DND-41 (cell line): ENCODE measurements around the gene RAN.
"Not testable (repeated sequence)": the region's sequence is repeated elsewhere in the genome, so short reads cannot be mapped to it uniquely, and the experiment has no call there.

Experiments used
- ATAC-seq: fragments of 200-7000 bp; cut with Tn5 transposase; 3 replicates; pipeline ENCODE4 v1.9.1; 2021; ENCODE audit warnings: low read depth; ENCODE audit not compliant: insufficient read depth
- DNase-seq: peaks from one replicate; pipeline ENCODE4 v3.0.0-alpha.2; 2020
- H2AFZ ChIP-seq: 2 replicates; pipeline ENCODE4 v1.6.0; 2012; ENCODE audit warnings: low read depth, low read length
- H3K27ac ChIP-seq: 2 replicates; pipeline ENCODE4 v1.5.1; 2012; ENCODE audit warnings: low read length, inconsistent platforms
- H3K27me3 ChIP-seq: fragments of 200-600 bp; sonication (generic); 2 replicates; pipeline ENCODE4 v1.6.0; 2012; ENCODE audit warnings: low read length, mild to moderate bottlenecking, inconsistent platforms; ENCODE audit not compliant: insufficient read depth, poor library complexity
- H3K36me3 ChIP-seq: 2 replicates; pipeline ENCODE4 v1.5.1; 2012; ENCODE audit warnings: low read length, inconsistent platforms; ENCODE audit not compliant: insufficient read depth
- H3K4me1 ChIP-seq: 2 replicates; pipeline ENCODE4 v1.5.1; 2012; ENCODE audit warnings: mild to moderate bottlenecking, low read length; ENCODE audit not compliant: insufficient read depth
- H3K4me2 ChIP-seq: 2 replicates; pipeline ENCODE4 v1.6.0; 2012; ENCODE audit warnings: mild to moderate bottlenecking, moderate library complexity, low read length, inconsistent platforms; ENCODE audit not compliant: insufficient read depth
- H3K4me3 ChIP-seq, 2 experiments: fragments of 200-600 bp in 1 of 2; shearing (Covaris generic) in 1 of 2; 2 replicates each; pipeline ENCODE4 v1.5.1; 2012 to 2016; ENCODE audit warnings: inconsistent platforms in 2 of 2, low read length in 2 of 2, mild to moderate bottlenecking in 2 of 2, low read depth in 1 of 2, moderate library complexity in 1 of 2
- H3K79me2 ChIP-seq: 2 replicates; pipeline ENCODE4 v1.6.0; 2012; ENCODE audit warnings: low read length, inconsistent platforms; ENCODE audit not compliant: insufficient read depth
- H3K9ac ChIP-seq: 2 replicates; pipeline ENCODE4 v1.6.0; 2012; ENCODE audit warnings: low read depth, mild to moderate bottlenecking, inconsistent platforms, low read length, moderate library complexity
- H3K9me3 ChIP-seq: 2 replicates; pipeline ENCODE4 v1.5.1; 2012; ENCODE audit warnings: low read length, moderate library complexity, mild to moderate bottlenecking, inconsistent platforms; ENCODE audit not compliant: insufficient read depth, severe bottlenecking
- H4K20me1 ChIP-seq: 2 replicates; pipeline ENCODE4 v1.6.0; 2012; ENCODE audit warnings: low read length; ENCODE audit not compliant: insufficient read depth
- EZH2 ChIP-seq: IDR thresholded peaks from 3 replicates; pipeline ENCODE4 v1.6.1; 2012; ENCODE audit warnings: borderline replicate concordance, low read depth, mild to moderate bottlenecking, moderate library complexity, low read length, inconsistent platforms; ENCODE audit not compliant: severe bottlenecking
- TF ChIP-seq, protein P1 (sequence below): IDR thresholded peaks from 2 replicates; pipeline ENCODE4 v1.5.1; 2012; ENCODE audit warnings: borderline replicate concordance, low read length, moderate library complexity, mild to moderate bottlenecking; ENCODE audit not compliant: poor library complexity, severe bottlenecking; ENCODE audit errors: extremely low read depth

RAN gene

DNA sequence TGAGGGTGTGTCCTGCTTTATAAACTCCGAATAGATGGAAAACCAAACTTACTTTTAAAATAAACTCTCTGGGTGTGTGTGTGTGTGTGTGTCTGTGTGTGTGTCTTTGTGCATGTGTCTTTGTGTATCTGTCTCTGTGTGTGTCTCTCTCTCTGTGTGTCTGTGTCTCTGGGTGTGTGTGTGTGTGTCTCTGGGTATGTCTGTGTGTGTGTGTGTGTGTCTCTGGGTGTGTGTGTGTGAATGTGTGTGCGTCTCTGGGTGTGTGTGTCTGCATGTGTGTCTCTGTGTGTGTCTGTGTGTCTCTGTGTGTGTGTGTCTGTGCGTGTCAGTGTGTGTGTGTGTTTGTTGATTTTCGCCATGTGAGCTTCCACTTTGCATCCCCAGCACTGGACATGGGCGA is 9.2 kb downstream of the RAN start:
- no peak overlapping the region for H2AFZ ChIP-seq
- H4K20me1 ChIP-seq: peaks cover 13% of the 10 kb centered on the region; the same call in 1 of the 2 replicates
- H3K9me3 ChIP-seq: no peaks in the 10 kb centered on the region
- H3K9ac ChIP-seq: no peak overlapping the region
- no peaks in the 10 kb centered on the region for H3K79me2 ChIP-seq
- DNase-seq (no peak), ATAC-seq (no peak)
- H3K36me3 ChIP-seq: peaks cover 11% of the 10 kb centered on the region
- H3K4me1 ChIP-seq: peaks cover 4% of the 10 kb centered on the region; the same call in 1 of the 2 replicates
- no peak overlapping the region for H3K4me3 ChIP-seq
- H3K27me3 ChIP-seq: no peaks in the 10 kb centered on the region
- H3K4me2 ChIP-seq: no peak overlapping the region
- no peak for TF ChIP-seq EZH2
- TF ChIP-seq, protein P1, sequence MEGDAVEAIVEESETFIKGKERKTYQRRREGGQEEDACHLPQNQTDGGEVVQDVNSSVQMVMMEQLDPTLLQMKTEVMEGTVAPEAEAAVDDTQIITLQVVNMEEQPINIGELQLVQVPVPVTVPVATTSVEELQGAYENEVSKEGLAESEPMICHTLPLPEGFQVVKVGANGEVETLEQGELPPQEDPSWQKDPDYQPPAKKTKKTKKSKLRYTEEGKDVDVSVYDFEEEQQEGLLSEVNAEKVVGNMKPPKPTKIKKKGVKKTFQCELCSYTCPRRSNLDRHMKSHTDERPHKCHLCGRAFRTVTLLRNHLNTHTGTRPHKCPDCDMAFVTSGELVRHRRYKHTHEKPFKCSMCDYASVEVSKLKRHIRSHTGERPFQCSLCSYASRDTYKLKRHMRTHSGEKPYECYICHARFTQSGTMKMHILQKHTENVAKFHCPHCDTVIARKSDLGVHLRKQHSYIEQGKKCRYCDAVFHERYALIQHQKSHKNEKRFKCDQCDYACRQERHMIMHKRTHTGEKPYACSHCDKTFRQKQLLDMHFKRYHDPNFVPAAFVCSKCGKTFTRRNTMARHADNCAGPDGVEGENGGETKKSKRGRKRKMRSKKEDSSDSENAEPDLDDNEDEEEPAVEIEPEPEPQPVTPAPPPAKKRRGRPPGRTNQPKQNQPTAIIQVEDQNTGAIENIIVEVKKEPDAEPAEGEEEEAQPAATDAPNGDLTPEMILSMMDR: no peak
- no peak overlapping the region for H3K27ac ChIP-seq

DNA sequence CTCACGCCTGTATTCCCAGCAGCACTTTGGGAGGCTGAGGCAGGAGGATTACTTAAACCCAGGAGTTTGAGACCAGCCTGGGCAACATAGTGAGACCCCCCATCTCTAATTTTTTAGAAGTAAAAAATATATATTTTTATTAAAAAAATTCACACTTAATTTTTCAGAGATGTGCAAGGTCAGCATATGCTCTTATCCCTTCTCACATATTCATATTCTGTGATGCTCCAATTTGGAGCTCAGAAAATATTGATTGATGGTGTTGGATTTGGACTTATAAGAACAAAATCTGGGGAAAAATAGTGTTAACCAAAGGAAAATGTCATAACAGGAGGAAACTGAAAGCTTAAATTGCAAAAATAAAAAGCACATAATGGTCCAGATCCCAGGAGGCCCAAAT is 9.7 kb downstream of the RAN start:
- Histone ChIP-seq H3K4me1 (peaks cover 4% of the 10 kb centered on the region; the same call in 1 of the 2 replicates), H3K9me3 (no peaks in the 10 kb centered on the region), H3K9ac (no peak overlapping the region), H3K36me3 (peaks cover 6% of the 10 kb centered on the region; the same call in 1 of the 2 replicates), H3K27ac (no peak overlapping the region), H3K79me2 (no peaks in the 10 kb centered on the region), H2AFZ (no peak overlapping the region), H4K20me1 (peaks cover 9% of the 10 kb centered on the region; the same call in 1 of the 2 replicates), H3K27me3 (no peaks in the 10 kb centered on the region), H3K4me3 (no peak overlapping the region), H3K4me2 (no peak overlapping the region)
- DNase-seq (no peak), ATAC-seq (no peak)
- no peak for TF ChIP-seq EZH2
- TF ChIP-seq, protein P1: no peak

DNA sequence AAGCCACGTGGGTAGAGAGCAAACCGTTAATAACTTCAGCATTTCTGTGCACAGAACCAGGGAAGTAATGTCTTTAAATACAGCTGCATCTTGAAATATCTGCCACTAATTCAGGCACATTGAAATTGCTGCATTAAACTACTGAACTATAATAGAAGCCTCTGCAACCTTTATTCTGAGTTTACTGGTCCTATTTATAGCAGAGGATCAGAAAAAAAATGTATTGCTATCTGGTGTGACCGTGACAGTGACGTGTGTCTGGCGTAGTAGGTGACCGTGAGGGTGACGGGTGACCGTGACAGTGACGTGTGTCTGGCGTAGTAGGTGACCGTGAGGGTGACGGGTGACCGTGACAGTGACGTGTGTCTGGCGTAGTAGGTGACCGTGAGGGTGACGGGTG is 15.3 kb downstream of the RAN start:
- H4K20me1 ChIP-seq, H3K4me2 ChIP-seq, H3K9me3 ChIP-seq, DNase-seq, H3K79me2 ChIP-seq, H3K36me3 ChIP-seq, H3K9ac ChIP-seq, H3K4me3 ChIP-seq, H3K4me1 ChIP-seq, ATAC-seq, H3K27ac ChIP-seq, H2AFZ ChIP-seq, H3K27me3 ChIP-seq: not testable (repeated sequence)

DNA sequence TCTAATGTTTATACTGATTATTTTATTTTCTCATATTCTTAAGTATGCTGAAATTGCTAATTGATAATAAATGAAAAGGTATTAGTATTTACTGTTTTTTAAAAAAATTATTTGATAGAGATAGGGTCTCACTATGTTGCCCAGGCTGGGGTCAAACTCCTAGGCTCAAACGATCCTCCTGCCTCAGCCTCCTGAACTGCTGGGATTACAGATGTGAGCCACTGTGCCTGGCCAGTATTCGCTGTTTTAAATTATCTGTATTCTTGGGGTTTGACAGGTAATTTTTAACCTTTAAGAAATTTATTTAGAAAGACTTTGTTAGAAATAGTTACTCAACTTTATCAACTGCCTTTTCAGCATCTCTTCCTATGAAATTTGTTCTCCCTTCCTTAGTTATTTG is 32.2 kb downstream of the RAN start:
- no peak overlapping the region for H3K27ac ChIP-seq
- no peak for TF ChIP-seq EZH2
- H2AFZ ChIP-seq: no peak overlapping the region

DNA sequence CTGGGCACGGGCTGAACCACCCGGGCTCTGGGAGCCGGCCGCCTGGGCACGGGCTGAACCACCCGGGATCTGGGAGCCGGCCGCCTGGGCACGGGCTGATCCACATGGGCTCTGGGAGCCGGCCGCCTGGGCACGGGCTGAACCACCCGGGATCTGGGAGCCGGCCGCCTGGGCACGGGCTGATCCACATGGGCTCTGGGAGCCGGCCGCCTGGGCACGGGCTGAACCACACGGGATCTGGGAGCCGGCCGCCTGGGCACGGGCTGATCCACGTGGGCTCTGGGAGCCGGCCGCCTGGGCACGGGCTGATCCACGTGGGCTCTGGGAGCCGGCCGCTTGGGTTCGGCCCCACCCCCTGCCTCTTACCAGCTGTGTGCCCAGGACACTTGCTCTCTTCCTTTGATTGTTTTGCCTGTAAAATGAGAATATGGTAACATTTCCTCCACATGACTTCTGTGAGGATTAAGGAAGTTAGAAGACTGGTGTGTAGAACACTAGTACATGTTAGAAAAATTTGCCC is 33.1 kb downstream of the RAN start:
- not testable (repeated sequence) for H3K9ac ChIP-seq, H3K4me2 ChIP-seq

More for the DNA sequence above, 32.2 kb downstream of the RAN start:
- DNase-seq (no peak), ATAC-seq (no peak)
- Histone ChIP-seq H3K79me2 (no peaks in the 10 kb centered on the region), H3K27me3 (no peaks in the 10 kb centered on the region), H3K4me3 (no peak overlapping the region), H4K20me1 (no peaks in the 10 kb centered on the region), H3K9ac (no peak overlapping the region), H3K4me1 (no peaks in the 10 kb centered on the region), H3K36me3 (no peaks in the 10 kb centered on the region), H3K4me2 (no peak overlapping the region), H3K9me3 (peaks cover 2% of the 10 kb centered on the region)

More for the DNA sequence above, 33.1 kb downstream of the RAN start:
- not testable (repeated sequence) for ATAC-seq, H3K9me3 ChIP-seq, H3K27me3 ChIP-seq, H3K4me3 ChIP-seq, DNase-seq, H3K79me2 ChIP-seq, H3K4me1 ChIP-seq, H4K20me1 ChIP-seq, H2AFZ ChIP-seq, H3K36me3 ChIP-seq, H3K27ac ChIP-seq
